ENCODE results near the gene RGS2. TPM values are rescaled to one million over a fixed set of nuclear protein-coding genes. Genes with fewer than 3 reads are reported as not detected.

The RGS2 gene, protein sequence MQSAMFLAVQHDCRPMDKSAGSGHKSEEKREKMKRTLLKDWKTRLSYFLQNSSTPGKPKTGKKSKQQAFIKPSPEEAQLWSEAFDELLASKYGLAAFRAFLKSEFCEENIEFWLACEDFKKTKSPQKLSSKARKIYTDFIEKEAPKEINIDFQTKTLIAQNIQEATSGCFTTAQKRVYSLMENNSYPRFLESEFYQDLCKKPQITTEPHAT
- 10 to 100 TPM; 31.2 to 51.2 TPM for total RNA-seq

GRCh38 chr1:192808518-192809306, at the start of gene RGS2:
TSS of gene RGS2 (plus strand) at chr1:192809039. CDS start at chr1:192809072, 33 bp downstream.
- Histone ChIP-seq H3K27me3 (no peaks in the 10 kb centered on the region), H3K9me3 (no peaks in the 10 kb centered on the region), H3K27ac (peak within 1 kb of the TSS; percentile 89 to 96), H3K4me3 (peak within 1 kb of the TSS; percentile 80 to 82), H3K36me3 (peaks cover 20% of the 10 kb centered on the region), H3K4me1 (peaks cover 0 to 37% of the 10 kb centered on the region in 2 donors)
- TF ChIP-seq, protein P1, sequence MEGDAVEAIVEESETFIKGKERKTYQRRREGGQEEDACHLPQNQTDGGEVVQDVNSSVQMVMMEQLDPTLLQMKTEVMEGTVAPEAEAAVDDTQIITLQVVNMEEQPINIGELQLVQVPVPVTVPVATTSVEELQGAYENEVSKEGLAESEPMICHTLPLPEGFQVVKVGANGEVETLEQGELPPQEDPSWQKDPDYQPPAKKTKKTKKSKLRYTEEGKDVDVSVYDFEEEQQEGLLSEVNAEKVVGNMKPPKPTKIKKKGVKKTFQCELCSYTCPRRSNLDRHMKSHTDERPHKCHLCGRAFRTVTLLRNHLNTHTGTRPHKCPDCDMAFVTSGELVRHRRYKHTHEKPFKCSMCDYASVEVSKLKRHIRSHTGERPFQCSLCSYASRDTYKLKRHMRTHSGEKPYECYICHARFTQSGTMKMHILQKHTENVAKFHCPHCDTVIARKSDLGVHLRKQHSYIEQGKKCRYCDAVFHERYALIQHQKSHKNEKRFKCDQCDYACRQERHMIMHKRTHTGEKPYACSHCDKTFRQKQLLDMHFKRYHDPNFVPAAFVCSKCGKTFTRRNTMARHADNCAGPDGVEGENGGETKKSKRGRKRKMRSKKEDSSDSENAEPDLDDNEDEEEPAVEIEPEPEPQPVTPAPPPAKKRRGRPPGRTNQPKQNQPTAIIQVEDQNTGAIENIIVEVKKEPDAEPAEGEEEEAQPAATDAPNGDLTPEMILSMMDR (IDR thresholded peaks at IDR 0.05) = peak; percentile 13 to 52
- peak; percentile 96 for DNase-seq (ENCODE audit: low spot score)

GRCh38 chr1:192759104-192759503, 49.7 kb upstream of the RGS2 start:
- Histone ChIP-seq H3K36me3 (no peaks in the 10 kb centered on the region), H3K9me3 (no peaks in the 10 kb centered on the region), H3K4me1 (peaks cover 0 to 3% of the 10 kb centered on the region in 2 donors), H3K27ac (no peak overlapping the region), H3K4me3 (no peak overlapping the region), H3K27me3 (no peaks in the 10 kb centered on the region)
- TF ChIP-seq, protein P1 (IDR thresholded peaks at IDR 0.05) = no peak
- no peak for DNase-seq (ENCODE audit: low spot score)

DNA sequence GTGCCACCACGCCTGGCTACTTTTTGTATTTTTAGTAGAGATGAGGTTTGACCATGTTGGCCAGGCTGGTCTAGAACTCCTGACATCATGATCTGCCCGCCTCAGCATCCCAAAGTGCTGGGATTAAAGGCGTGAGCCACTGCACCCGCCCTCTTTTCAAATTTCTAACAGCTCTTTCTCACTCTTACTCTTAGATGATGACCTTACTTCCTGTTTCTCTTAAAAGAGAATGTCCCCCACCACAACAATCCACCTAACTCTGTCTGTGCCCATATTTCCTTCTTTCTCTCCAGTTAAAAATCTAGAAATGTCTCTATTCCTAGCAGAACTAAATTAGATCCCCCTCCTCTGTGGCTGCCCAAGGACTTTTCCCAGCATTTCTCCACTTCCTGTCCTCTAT, 46.6 kb upstream of the RGS2 start:
- no peaks in the 10 kb centered on the region for H3K9me3 ChIP-seq
- H3K27ac ChIP-seq = no peak overlapping the region
- no peaks in the 10 kb centered on the region for H3K27me3 ChIP-seq
- H3K36me3 ChIP-seq = no peaks in the 10 kb centered on the region
- H3K4me1 ChIP-seq = peaks cover 0 to 3% of the 10 kb centered on the region in 2 donors
- no peak overlapping the region for H3K4me3 ChIP-seq
- TF ChIP-seq, protein P1 (IDR thresholded peaks at IDR 0.05) = no peak
- DNase-seq (ENCODE audit: low spot score) = no peak

DNA sequence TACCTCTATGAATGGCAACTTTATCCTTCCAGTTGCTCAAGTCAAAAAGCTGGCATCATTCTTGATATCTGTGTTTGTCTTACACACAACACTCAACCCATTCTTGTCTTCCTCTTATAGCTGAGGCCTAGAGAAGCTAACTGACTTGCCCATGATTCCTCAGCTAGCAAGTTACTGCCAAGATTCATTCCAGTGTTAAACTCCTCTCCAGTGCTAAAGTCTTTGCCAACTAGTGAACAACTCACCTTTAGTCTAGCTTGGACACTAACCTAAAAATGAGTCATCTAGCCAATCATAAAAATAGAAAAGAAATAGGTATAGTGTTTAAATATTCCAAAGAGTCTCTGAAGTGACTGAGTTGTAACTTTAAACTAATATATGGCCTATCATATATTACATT, 45.6 kb upstream of the RGS2 start:
- no peak for DNase-seq (ENCODE audit: low spot score)
- Histone ChIP-seq H3K9me3 (no peaks in the 10 kb centered on the region), H3K27me3 (no peaks in the 10 kb centered on the region), H3K4me1 (peaks cover 0 to 3% of the 10 kb centered on the region in 2 donors), H3K27ac (no peak overlapping the region), H3K4me3 (no peak overlapping the region), H3K36me3 (no peaks in the 10 kb centered on the region)
- TF ChIP-seq, protein P1 (IDR thresholded peaks at IDR 0.05) = no peak

- Histone ChIP-seq H3K9me3 (no peaks in the 10 kb centered on the region), H3K27me3 (no peaks in the 10 kb centered on the region), H3K27ac (no peak overlapping the region), H3K36me3 (no peaks in the 10 kb centered on the region), H3K4me3 (no peak overlapping the region), H3K4me1 (peaks cover 0 to 3% of the 10 kb centered on the region in 2 donors)
- TF ChIP-seq, protein P1 (IDR thresholded peaks at IDR 0.05) = no peak
- no peak for DNase-seq (ENCODE audit: low spot score)
Measured at GRCh38 chr1:192763756-192764155, 45.1 kb upstream of the RGS2 start.
